PC-9 (cell line): ENCODE measurements around the gene TECPR1.

Experiments used
- EZH2 ChIP-seq: fragments of 200-600 bp; sonication (generic); IDR thresholded peaks from 2 replicates; pipeline ENCODE4 v1.8.0; 2017; ENCODE audit warnings: antibody characterized with exemption, low read depth
- TF ChIP-seq, protein P1 (sequence below): fragments of 200-600 bp; sonication (generic); conservative IDR thresholded peaks from 2 replicates; pipeline ENCODE4 v1.6.1; 2017; ENCODE audit warnings: mixed run types, antibody characterized with exemption, mild to moderate bottlenecking, moderate library complexity

DNA sequence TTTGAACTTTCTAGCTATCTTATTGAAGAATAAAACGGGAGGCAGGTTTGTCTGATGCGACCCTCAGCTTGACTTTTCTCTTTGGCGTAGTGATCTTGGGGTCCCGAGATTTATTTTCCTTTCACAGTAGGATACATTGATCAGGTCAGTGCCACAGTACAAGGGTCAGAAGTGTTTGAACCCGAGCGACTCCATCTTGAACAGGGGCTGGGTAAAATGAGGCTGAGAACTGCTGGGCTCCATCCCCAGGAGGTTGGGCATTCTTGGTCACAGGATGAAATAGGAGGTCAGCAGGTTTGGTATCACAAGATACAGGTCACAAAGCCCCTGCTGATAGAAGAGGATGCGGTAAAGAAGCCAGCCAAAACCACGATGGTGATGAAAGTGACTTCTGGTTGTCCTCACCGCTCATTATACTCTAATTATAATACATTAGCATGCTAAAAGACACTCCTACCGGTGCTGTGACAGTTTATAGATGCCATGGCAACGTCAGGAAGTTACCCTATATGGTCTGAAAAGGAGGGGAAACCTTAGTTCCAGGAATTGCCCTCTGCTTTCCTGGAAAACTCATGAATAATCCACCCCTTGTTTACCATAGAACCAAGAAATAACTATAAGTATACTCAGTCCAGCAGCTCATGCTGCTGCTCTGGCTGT is 3.0 kb upstream of the TECPR1 start:
- TF ChIP-seq, protein P1, sequence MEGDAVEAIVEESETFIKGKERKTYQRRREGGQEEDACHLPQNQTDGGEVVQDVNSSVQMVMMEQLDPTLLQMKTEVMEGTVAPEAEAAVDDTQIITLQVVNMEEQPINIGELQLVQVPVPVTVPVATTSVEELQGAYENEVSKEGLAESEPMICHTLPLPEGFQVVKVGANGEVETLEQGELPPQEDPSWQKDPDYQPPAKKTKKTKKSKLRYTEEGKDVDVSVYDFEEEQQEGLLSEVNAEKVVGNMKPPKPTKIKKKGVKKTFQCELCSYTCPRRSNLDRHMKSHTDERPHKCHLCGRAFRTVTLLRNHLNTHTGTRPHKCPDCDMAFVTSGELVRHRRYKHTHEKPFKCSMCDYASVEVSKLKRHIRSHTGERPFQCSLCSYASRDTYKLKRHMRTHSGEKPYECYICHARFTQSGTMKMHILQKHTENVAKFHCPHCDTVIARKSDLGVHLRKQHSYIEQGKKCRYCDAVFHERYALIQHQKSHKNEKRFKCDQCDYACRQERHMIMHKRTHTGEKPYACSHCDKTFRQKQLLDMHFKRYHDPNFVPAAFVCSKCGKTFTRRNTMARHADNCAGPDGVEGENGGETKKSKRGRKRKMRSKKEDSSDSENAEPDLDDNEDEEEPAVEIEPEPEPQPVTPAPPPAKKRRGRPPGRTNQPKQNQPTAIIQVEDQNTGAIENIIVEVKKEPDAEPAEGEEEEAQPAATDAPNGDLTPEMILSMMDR, result no peak
- TF ChIP-seq EZH2, result no peak
